OCI-LY7 (cell line): ENCODE measurements around the gene MAD2L2. TPM values are rescaled to one million over a fixed set of nuclear protein-coding genes. Genes with fewer than 3 reads are reported as not detected.

Experiments used
- BruUV-seq: library from RNA; stranded (reverse); fragments of 400-500 nt; replicated peaks from 2 replicates; lab custom pipeline; 2021; lab: Mats Ljungman, UMichigan
- CTCF ChIA-PET: fragments of 300-600 bp; sonication (Branson Sonifier 250); formaldehyde crosslinking; loops from one replicate; lab custom pipeline; 2022; ENCODE audit warnings: antibody characterized with exemption; ENCODE audit not compliant: unreplicated experiment; lab: Charles Lee
- POLR2A ChIA-PET: fragments of 300-600 bp; sonication (Branson Sonifier 250); formaldehyde crosslinking; loops from one replicate; lab custom pipeline; 2022; ENCODE audit warnings: antibody characterized with exemption; lab: Charles Lee
- DNase-seq: peaks from one replicate; pipeline ENCODE4 v3.0.0-alpha.2; 2015; ENCODE audit warnings: low spot score
- H2AFZ ChIP-seq: fragments of 200-600 bp; sonication (generic), shearing (Covaris generic); 2 replicates; pipeline ENCODE4 v1.6.1; 2014; ENCODE audit warnings: mild to moderate bottlenecking, antibody characterized with exemption, low read length, moderate library complexity
- H3K27ac ChIP-seq: fragments of 200-600 bp; sonication (generic); 2 replicates; pipeline ENCODE4 v1.5.1; 2014; ENCODE audit warnings: mixed run types, low read depth, mild to moderate bottlenecking, moderate library complexity, low read length, inconsistent platforms; ENCODE audit not compliant: poor library complexity, severe bottlenecking
- H3K36me3 ChIP-seq: fragments of 200-600 bp; sonication (generic); 2 replicates; pipeline ENCODE4 v1.6.1; 2014; ENCODE audit warnings: mild to moderate bottlenecking, antibody characterized with exemption, low read length, moderate library complexity, mixed read lengths; ENCODE audit not compliant: insufficient read depth
- H3K4me1 ChIP-seq: fragments of 200-600 bp; sonication (generic); 2 replicates; pipeline ENCODE4 v1.5.1; 2014; ENCODE audit warnings: mild to moderate bottlenecking, low read length; ENCODE audit not compliant: insufficient read depth, poor library complexity, severe bottlenecking
- H3K4me2 ChIP-seq: fragments of 200-600 bp; sonication (generic); 2 replicates; pipeline ENCODE4 v1.6.1; 2014; ENCODE audit warnings: mild to moderate bottlenecking, low read length
- H3K4me3 ChIP-seq: fragments of 200-600 bp; sonication (generic); 2 replicates; pipeline ENCODE4 v1.5.1; 2014; ENCODE audit warnings: mild to moderate bottlenecking, low read depth, low read length; ENCODE audit not compliant: poor library complexity, severe bottlenecking
- H3K79me2 ChIP-seq: fragments of 200-600 bp; sonication (generic); 2 replicates; pipeline ENCODE4 v1.6.1; 2016; ENCODE audit warnings: low read depth, mild to moderate bottlenecking, low read length, moderate library complexity, mixed read lengths; ENCODE audit not compliant: insufficient read depth
- H3K9me2 ChIP-seq: fragments of 200-600 bp; sonication (generic); 2 replicates; pipeline ENCODE4 v1.6.1; 2016; ENCODE audit warnings: mild to moderate bottlenecking, low read length, mixed read lengths; ENCODE audit not compliant: insufficient read depth
- H3K9me3 ChIP-seq: fragments of 200-600 bp; sonication (generic); 2 replicates; pipeline ENCODE4 v1.6.1; 2014; ENCODE audit warnings: mild to moderate bottlenecking, mixed run types, low read length, mixed read lengths
- H4K20me1 ChIP-seq: fragments of 200-600 bp; sonication (generic); 2 replicates; pipeline ENCODE4 v1.6.1; 2014; ENCODE audit warnings: mild to moderate bottlenecking, antibody characterized with exemption, low read length, moderate library complexity, mixed read lengths; ENCODE audit not compliant: insufficient read depth
- EZH2phosphoT487 ChIP-seq: fragments of 200-600 bp; sonication (generic); IDR thresholded peaks from 2 replicates; pipeline ENCODE4 v1.6.1; 2018; ENCODE audit warnings: low read depth, borderline replicate concordance, mild to moderate bottlenecking, mixed run types, antibody characterized with exemption, low read length, moderate library complexity, mixed read lengths
- intact Hi-C: fragments of 100-400 bp; cut with micrococcal nuclease; formaldehyde crosslinking; loops from one replicate; pipeline ENCODE4 v1.10.0; 2022; ENCODE audit not compliant: unreplicated experiment
- total RNA-seq, 2 experiments: library from RNA; depleted of rRNA in 1 of 2; stranded (reverse); fragments of >200 nt in 1 of 2; shearing (Covaris generic) in 1 of 2; gene quantifications; 2 replicates each; pipeline ENCODE4 v1.2.3, GENCODE V29; 2014 to 2022
- TF ChIP-seq, protein P1 (sequence below): fragments of 200-600 bp; sonication (generic); conservative IDR thresholded peaks from 2 replicates; pipeline ENCODE4 v1.5.1; 2014; ENCODE audit warnings: mild to moderate bottlenecking, antibody characterized with exemption, low read length, moderate library complexity, mixed read lengths

The MAD2L2 gene
- total RNA-seq, 2 experiments from 2014 or later = 89.7 to 144 TPM

DNA sequence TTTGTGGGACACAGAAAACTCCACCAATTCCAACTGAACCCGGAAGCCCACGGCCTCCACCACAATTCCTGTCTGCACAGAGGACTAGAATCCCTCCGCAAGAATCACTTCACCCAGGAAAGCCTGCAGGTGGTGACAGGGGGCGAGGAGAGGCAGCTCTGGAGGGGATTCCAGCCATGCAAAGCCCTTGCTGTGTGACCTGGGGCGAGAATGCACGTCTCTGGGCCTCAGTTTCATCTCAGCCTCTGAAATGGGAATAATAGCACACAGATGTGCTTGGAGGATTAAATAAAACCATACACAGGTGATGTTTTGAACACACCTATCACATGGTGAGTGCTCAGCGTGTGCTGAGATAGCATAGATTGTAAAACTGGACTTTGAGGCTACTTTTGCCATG lies 40.8 kb downstream of the MAD2L2 start:
- no peak overlapping the region for H3K27ac ChIP-seq
- ChIA-PET CTCF (no interaction called here), POLR2A (no interaction called here)
- H3K36me3 ChIP-seq = no peaks in the 10 kb centered on the region
- H3K79me2 ChIP-seq = no peaks in the 10 kb centered on the region
- H3K9me2 ChIP-seq = no peaks in the 10 kb centered on the region
- no peak overlapping the region for H3K4me3 ChIP-seq
- no peak for DNase-seq
- no peak overlapping the region for H3K4me2 ChIP-seq
- BruUV-seq = no TSS peak
- no peaks in the 10 kb centered on the region for H3K9me3 ChIP-seq
- no peak for TF ChIP-seq EZH2phosphoT487
- intact Hi-C loops = loop anchor here (5.0 to 10.0 kb wide), 3 partner anchors 75 to 398 kb away; no protein-coding TSS in a partner anchor
- H4K20me1 ChIP-seq = no peaks in the 10 kb centered on the region
- H3K4me1 ChIP-seq = peaks cover 7% of the 10 kb centered on the region
- H2AFZ ChIP-seq = no peak overlapping the region

DNA sequence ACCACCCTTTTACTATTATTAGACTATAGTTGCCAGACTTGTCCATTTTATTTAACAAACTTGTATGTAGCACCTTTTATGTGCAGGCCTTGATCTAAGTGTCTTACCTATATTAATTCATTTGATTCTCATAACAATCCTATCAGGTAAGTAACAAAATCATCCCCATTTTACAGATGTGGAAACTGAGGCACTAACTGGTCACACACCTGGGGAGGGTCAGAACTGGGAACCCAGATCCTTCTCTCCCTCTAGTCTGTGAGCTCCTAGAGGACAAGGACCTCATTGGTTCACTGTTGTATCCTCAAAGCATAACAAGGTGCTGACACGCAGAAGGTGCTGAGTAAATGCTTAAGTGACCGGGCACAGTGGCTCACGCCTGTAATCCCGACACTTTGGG lies 41.6 kb downstream of the MAD2L2 start:
- TF ChIP-seq EZH2phosphoT487 = no peak
- TF ChIP-seq, protein P1, sequence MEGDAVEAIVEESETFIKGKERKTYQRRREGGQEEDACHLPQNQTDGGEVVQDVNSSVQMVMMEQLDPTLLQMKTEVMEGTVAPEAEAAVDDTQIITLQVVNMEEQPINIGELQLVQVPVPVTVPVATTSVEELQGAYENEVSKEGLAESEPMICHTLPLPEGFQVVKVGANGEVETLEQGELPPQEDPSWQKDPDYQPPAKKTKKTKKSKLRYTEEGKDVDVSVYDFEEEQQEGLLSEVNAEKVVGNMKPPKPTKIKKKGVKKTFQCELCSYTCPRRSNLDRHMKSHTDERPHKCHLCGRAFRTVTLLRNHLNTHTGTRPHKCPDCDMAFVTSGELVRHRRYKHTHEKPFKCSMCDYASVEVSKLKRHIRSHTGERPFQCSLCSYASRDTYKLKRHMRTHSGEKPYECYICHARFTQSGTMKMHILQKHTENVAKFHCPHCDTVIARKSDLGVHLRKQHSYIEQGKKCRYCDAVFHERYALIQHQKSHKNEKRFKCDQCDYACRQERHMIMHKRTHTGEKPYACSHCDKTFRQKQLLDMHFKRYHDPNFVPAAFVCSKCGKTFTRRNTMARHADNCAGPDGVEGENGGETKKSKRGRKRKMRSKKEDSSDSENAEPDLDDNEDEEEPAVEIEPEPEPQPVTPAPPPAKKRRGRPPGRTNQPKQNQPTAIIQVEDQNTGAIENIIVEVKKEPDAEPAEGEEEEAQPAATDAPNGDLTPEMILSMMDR = no peak
- no peaks in the 10 kb centered on the region for H3K79me2 ChIP-seq
- H4K20me1 ChIP-seq = no peaks in the 10 kb centered on the region
- BruUV-seq = no TSS peak
- H3K9me3 ChIP-seq = no peaks in the 10 kb centered on the region
- H3K36me3 ChIP-seq = no peaks in the 10 kb centered on the region
- ChIA-PET POLR2A (no interaction called here), CTCF (interaction anchor here (0.9 kb wide), 1 partner anchor 602 kb away, joined by 3 read pairs; no protein-coding TSS in a partner anchor)
- H2AFZ ChIP-seq = no peak overlapping the region
- peaks cover 7% of the 10 kb centered on the region for H3K4me1 ChIP-seq
- H3K9me2 ChIP-seq = no peaks in the 10 kb centered on the region
- H3K4me3 ChIP-seq = no peak overlapping the region
- no peak overlapping the region for H3K4me2 ChIP-seq
- intact Hi-C loops = loop anchor here (2.0 kb wide), 1 partner anchor 161 kb away; the partner anchor contains the start of gene DISP3
- no peak overlapping the region for H3K27ac ChIP-seq
- no peak for DNase-seq

DNA sequence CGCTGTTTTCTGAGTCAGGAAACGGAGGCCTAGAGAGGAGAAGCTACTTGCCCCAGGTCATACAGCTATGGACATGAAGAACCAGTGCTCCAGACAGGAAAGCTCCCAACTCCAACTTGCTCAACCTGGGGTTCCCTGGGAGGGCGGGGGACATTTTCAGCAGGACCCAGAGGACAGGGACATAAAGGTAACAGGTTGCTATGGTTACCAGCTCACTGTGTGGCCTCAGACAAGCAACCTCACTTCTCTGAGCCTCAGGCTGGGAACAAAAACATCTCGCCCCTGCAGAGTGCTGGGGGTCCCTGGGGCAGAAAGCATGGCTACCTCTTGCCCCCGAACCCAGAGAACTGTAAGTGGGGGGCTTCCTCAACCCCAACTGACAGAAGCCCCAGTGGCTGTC lies 42.8 kb downstream of the MAD2L2 start:
- POLR2A ChIA-PET = interaction anchor here (1.0 kb wide), 1 partner anchor 173 kb away, joined by 3 read pairs; no protein-coding TSS in a partner anchor
- H2AFZ ChIP-seq = no peak overlapping the region
- no peaks in the 10 kb centered on the region for H4K20me1 ChIP-seq
- no peak for DNase-seq
- H3K4me3 ChIP-seq = no peak overlapping the region
- BruUV-seq = no TSS peak
- no peaks in the 10 kb centered on the region for H3K9me3 ChIP-seq
- CTCF ChIA-PET = no interaction called here
- TF ChIP-seq EZH2phosphoT487 = no peak
- TF ChIP-seq, protein P1 = no peak
- H3K4me1 ChIP-seq = peaks cover 7% of the 10 kb centered on the region
- no peaks in the 10 kb centered on the region for H3K9me2 ChIP-seq
- H3K27ac ChIP-seq = no peak overlapping the region
- H3K4me2 ChIP-seq = no peak overlapping the region
- H3K79me2 ChIP-seq = no peaks in the 10 kb centered on the region
- intact Hi-C loops = loop anchor here (2.0 kb wide), 1 partner anchor 159 kb away; the partner anchor contains the start of gene DISP3
- H3K36me3 ChIP-seq = no peaks in the 10 kb centered on the region
